Heart left ventricle (tissue), 16 donors: Measurements from ENCODE around the gene TAS2R38. TPM values are rescaled to one million over a fixed set of nuclear protein-coding genes. Genes with fewer than 3 reads are reported as not detected.

Experiments
- ATAC-seq, 4 donors: fragments of 200-7000 bp; cut with Tn5 transposase; one replicate each; pipeline ENCODE4 v1.9.1; 2020 to 2022; ENCODE audit warnings: moderate library complexity in 4 of 4, mild to moderate bottlenecking in 3 of 4, moderate number of reproducible peaks in 1 of 4
- DNase-seq, 5 donors: peaks; one replicate each; pipeline ENCODE4 v3.0.0-alpha.2; 2020
- H3K27ac ChIP-seq, 12 donors: fragments of 200-600 bp; sonication (generic) in 4 of 12; one replicate each; pipeline versions ENCODE4 v1.5.0 to v1.8.0; 2016 to 2022; ENCODE audit warnings: mild to moderate bottlenecking in 2 of 12
- H3K27me3 ChIP-seq, 9 donors: fragments of 200-600 bp; sonication (generic) in 2 of 9; one replicate each; pipeline versions ENCODE4 v1.5.1 to v1.8.0; 2016 to 2022; ENCODE audit warnings: mild to moderate bottlenecking in 3 of 9
- H3K36me3 ChIP-seq, 9 donors: fragments of 200-600 bp; sonication (generic) in 2 of 9; one replicate each; pipeline versions ENCODE4 v1.5.0 to v1.8.0; 2018 to 2022; ENCODE audit warnings: mild to moderate bottlenecking in 2 of 9
- H3K4me1 ChIP-seq, 12 donors: fragments of 200-600 bp; sonication (generic) in 4 of 12; one replicate each; pipeline versions ENCODE4 v1.5.0 to v1.8.0; 2016 to 2022; ENCODE audit warnings: mild to moderate bottlenecking in 3 of 12
- H3K4me3 ChIP-seq, 12 donors: fragments of 200-600 bp; sonication (generic) in 4 of 12; one replicate each; pipeline versions ENCODE4 v1.5.0 to v1.8.0; 2017 to 2022; ENCODE audit warnings: mild to moderate bottlenecking in 9 of 12, moderate library complexity in 4 of 12
- H3K9me3 ChIP-seq, 12 donors: fragments of 200-600 bp; sonication (generic) in 4 of 12; one replicate each; pipeline versions ENCODE4 v1.5.0 to v1.8.0; 2016 to 2022; ENCODE audit warnings: mild to moderate bottlenecking in 1 of 12
- POLR2A ChIP-seq, 2 donors: fragments of 450-650 bp; IDR thresholded peaks; one replicate each; pipeline ENCODE4 v1.6.1; 2017; ENCODE audit warnings: antibody characterized with exemption in 2 of 2, mild to moderate bottlenecking in 2 of 2, moderate library complexity in 2 of 2
- WGBS, 4 donors: extraction: QIAGEN DNeasy Blood & Tissue Kit in 2 of 4; methylation state at CpG; one replicate each; pipeline versions ENCODE4 v1.1.5 to v1.1.7; 2013 to 2018; 5-methylcytosine and 5-hydroxymethylcytosine counted together
- intact Hi-C, 10 donors: fragments of 100-400 bp; cut with DNase I; formaldehyde crosslinking; loops; one replicate each; pipeline versions ENCODE4 v1.11.1 to v1.14.2; 2022
- polyA plus RNA-seq, 2 donors: library from polyadenylated mRNA; stranded (reverse); fragments of 200-250 nt; gene quantifications; one replicate each; pipeline ENCODE4 v1.2.3, GENCODE V29; 2013
- total RNA-seq, 9 donors: library from RNA; depleted of rRNA in 2 of 9; stranded (reverse); fragments of >200 nt in 2 of 9; fragmentation: NEBNext Ultra II Directional in 3 of 9; extraction: Animal tissue kit (Norgen Biotek cat#: 25700) in 3 of 9; gene quantifications; one replicate each; pipeline versions ENCODE4 v1.1.0 to v1.2.4, GENCODE V29; 2016 to 2023
- TF ChIP-seq, protein P1 (sequence below), 12 donors: fragments of 200-600 bp; sonication (generic) in 4 of 12; IDR thresholded peaks; one replicate each; pipeline versions ENCODE4 v1.5.0 to v1.8.0; 2018 to 2022; ENCODE audit warnings: antibody characterized with exemption in 12 of 12, mild to moderate bottlenecking in 5 of 12
- donor health status: ischemic (EF 13 %, LVEDD 7.1; RV severe dilation, severe dysfunction).
- donor health status: healthy with polysubstance abuse.
- donor health status: DM: no; HTN: yes; CAD: no.
- donor health status: DM: no; HTN: no; CAD: no.
- donor health status: ischemic (EF 25% LVEDD 6.9; RV normal size, moderate dysfunction).
- donor health status: ischemic (EF 25% LVEDD 5.7; RV mildly dilated, moderate dysfunction).
- donor health status: healthy.
- donor health status: DM: yes; HTN: yes; CAD: no.
- donor health status: ischemic (EF 35%, LVEDD 5.7; RV mildly dilated, moderate dysfunction).
- donor health status: nonischemic (EF 11% LVEDD 7.7; RV severe dilation, severe dysfunction).
- donor health status: DM: yes; HTN: yes; CAD: no.
- donor health status: PGD.
- donor health status: ischemic (EF 29% LVEDD 5.4; RV normal size, mild dysfunction).
- donor health status: nonischemic (EF 23%, LVEDD 6.1; RV moderate dilation, normal function).

TAS2R38 gene
- total and polyA plus RNA-seq, 11 donors, result not detected

- peaks cover 0 to 7% (median 0%) of the 10 kb centered on the region in 12 donors for H3K4me1 ChIP-seq
- no peak for DNase-seq
- intact Hi-C loops, result no loop called here
- peak within 1 kb of the TSS in 1 of 12 donors; percentile 20 for H3K4me3 ChIP-seq
- no peak within 1 kb of the TSS for H3K27ac ChIP-seq
- WGBS, 4 donors, result 51 to 73% (median 61%) methylated on average over 3 of the region's 3 CpGs
- no peaks in the 10 kb centered on the region for H3K27me3 ChIP-seq
- no peak for ATAC-seq
- TF ChIP-seq, protein P1, sequence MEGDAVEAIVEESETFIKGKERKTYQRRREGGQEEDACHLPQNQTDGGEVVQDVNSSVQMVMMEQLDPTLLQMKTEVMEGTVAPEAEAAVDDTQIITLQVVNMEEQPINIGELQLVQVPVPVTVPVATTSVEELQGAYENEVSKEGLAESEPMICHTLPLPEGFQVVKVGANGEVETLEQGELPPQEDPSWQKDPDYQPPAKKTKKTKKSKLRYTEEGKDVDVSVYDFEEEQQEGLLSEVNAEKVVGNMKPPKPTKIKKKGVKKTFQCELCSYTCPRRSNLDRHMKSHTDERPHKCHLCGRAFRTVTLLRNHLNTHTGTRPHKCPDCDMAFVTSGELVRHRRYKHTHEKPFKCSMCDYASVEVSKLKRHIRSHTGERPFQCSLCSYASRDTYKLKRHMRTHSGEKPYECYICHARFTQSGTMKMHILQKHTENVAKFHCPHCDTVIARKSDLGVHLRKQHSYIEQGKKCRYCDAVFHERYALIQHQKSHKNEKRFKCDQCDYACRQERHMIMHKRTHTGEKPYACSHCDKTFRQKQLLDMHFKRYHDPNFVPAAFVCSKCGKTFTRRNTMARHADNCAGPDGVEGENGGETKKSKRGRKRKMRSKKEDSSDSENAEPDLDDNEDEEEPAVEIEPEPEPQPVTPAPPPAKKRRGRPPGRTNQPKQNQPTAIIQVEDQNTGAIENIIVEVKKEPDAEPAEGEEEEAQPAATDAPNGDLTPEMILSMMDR (IDR thresholded peaks at IDR 0.05), result no peak
- TF ChIP-seq POLR2A (IDR thresholded peaks at IDR 0.05), result no peak
- no peaks in the 10 kb centered on the region for H3K36me3 ChIP-seq
- H3K9me3 ChIP-seq, result peaks cover 0 to 13% (median 2%) of the 10 kb centered on the region in 12 donors
These were observed 26.8 kb downstream of the TAS2R38 start, which contains the start of gene CLEC5A for GRCh38 chr7:141946796-141947195. Gene CLEC5A, minus strand, starts transcription at chr7:141946974. Its CDS starts 682 bp downstream, at chr7:141946292.

GRCh38 chr7:141945356-141945755, 28.2 kb downstream of the TAS2R38 start:
- intact Hi-C loops, result no loop called here
- peaks cover 0 to 7% (median 0%) of the 10 kb centered on the region in 12 donors for H3K4me1 ChIP-seq
- DNase-seq (no peak), ATAC-seq (peak in 2 of 4 donors; percentile 7 to 49)
- TF ChIP-seq, protein P1 (IDR thresholded peaks at IDR 0.05), result no peak
- no peak for TF ChIP-seq POLR2A (IDR thresholded peaks at IDR 0.05)
- H3K9me3 ChIP-seq, result peaks cover 0 to 27% (median 9%) of the 10 kb centered on the region in 12 donors
- WGBS, 4 donors, result 49 to 57% (median 53%) methylated on average over 3 of the region's 3 CpGs
- H3K4me3 ChIP-seq, result no peak overlapping the region
- H3K27ac ChIP-seq, result no peak overlapping the region
- no peaks in the 10 kb centered on the region for H3K27me3 ChIP-seq
- no peaks in the 10 kb centered on the region for H3K36me3 ChIP-seq

- DNase-seq, result no peak
- TF ChIP-seq POLR2A (IDR thresholded peaks at IDR 0.05), result no peak
- TF ChIP-seq, protein P1 (IDR thresholded peaks at IDR 0.05), result no peak
- Histone ChIP-seq H3K27ac (no peak overlapping the region), H3K4me3 (no peak overlapping the region), H3K9me3 (peaks cover 0 to 31% (median 9%) of the 10 kb centered on the region in 12 donors), H3K27me3 (no peaks in the 10 kb centered on the region), H3K36me3 (no peaks in the 10 kb centered on the region), H3K4me1 (peaks cover 0 to 7% (median 0%) of the 10 kb centered on the region in 12 donors)
- no peak for ATAC-seq
- intact Hi-C loops, result no loop called here
- 73 to 82% (median 76%) methylated on average over 3 of the region's 3 CpGs for WGBS, 4 donors
These were observed 28.8 kb downstream of the TAS2R38 start for GRCh38 chr7:141944811-141945210.

DNA sequence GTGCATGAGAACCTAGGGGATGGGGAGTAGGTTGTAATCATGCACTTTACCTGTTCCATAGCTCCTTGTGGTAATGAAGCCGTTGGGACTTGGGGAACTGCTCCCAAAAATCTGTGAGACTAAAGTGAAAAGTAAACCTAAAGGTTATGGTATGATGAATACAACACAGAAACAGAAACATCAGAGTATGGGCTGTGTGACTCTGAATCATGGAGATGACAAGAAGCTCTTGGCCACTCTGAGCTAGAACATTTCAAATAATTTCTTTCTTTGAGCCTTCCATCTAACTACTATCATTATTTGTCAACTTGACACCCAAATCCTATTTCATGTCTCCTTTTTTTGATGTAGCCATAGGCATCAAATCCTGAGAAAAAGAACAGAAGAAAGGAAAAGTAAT, 29.7 kb downstream of the TAS2R38 start:
- no peak overlapping the region for H3K4me3 ChIP-seq
- no peaks in the 10 kb centered on the region for H3K36me3 ChIP-seq
- peaks cover 0 to 7% (median 0%) of the 10 kb centered on the region in 12 donors for H3K4me1 ChIP-seq
- no peak for TF ChIP-seq POLR2A (IDR thresholded peaks at IDR 0.05)
- TF ChIP-seq, protein P1 (IDR thresholded peaks at IDR 0.05), result no peak
- DNase-seq (no peak), ATAC-seq (no peak)
- no peaks in the 10 kb centered on the region for H3K27me3 ChIP-seq
- intact Hi-C loops, result no loop called here
- 58 to 70% (median 62%) methylated on average over 1 of the region's 1 CpG for WGBS, 4 donors
- H3K9me3 ChIP-seq, result peaks cover 0 to 39% (median 11%) of the 10 kb centered on the region in 12 donors
- H3K27ac ChIP-seq, result no peak overlapping the region
